Inflammatory macrophage (primary cell): ENCODE measurements around the gene PRDX5.

Source experiments
- DNase-seq, 2 donors: peaks; one replicate each; pipeline ENCODE4 v3.0.0-alpha.2; 2020 to 2022

The PRDX5 gene

DNA sequence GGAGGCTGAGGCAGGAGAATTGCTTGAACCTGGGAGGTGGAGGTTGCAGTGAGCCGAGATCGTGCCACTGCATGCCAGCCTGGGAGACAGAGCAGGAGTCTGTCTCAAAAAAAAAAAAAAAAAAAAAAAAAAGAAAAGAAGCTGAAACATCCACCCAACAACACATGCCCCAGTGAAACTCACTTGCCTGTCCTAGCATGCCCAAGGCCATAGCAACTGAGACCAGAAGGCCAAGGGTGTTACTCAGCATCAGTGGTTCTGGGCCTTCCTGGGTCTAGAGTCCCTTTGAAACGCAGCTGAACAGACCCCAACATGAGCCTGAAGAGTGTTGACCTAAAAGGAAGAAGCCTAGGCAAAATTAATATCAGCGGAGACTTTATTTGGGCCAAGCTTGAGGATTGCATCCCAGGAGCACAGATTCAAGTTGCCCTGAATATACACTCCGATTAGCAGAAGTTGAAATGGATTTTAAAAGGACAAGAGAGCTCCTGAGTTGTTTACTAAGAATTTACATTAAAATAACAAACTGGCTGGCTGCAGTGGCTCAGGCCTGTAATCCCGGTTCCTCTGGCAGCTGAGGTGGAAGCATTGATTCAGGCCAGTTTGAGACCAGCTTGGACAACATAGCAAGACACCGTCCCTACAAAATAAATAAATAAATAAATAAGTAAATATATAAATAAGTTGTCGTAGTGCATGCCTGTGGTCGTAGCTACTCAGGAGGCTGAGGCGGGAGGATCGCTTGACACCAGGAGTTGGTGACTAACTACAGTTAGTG lies 7.0 kb downstream of the PRDX5 start:
- no peak for DNase-seq

DNA sequence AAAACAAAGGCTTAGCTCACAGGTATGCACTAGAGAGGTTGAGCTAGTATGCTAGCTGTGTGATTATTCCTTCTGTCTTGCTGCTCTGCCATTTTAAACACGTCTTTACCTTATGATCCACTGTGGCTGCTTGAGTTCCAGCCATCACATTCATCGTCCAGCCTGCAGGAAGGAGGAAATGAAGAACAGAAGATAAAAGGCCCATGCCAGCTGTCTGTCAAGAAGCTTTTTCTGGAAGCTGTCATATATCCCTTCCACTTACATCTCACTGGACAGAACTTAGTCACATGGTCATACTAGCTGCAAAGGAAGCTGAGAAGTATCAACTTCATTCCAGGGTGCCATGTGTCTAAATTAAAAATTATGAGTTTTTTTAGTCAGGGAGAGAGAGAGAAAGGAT lies 9.5 kb downstream of the PRDX5 start:
- DNase-seq: no peak

DNA sequence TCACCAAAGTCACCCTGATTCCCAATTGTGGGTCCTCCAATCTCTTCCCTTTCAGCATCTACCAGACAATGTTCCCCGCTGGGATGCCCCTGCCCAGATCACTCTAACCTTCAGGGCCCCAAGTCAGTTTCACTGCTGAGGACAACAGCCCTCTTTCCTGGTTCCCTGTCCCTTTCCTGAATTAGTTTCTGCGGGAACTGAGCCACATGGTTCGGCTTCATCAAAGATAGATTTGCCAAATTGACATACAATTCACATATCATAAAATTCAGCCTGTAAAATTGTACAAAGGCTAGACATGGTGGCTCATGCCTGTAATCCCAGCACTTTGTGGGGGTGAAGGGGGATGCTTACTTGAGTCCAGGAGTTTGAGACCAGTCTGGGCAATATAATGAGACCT lies 10.1 kb downstream of the PRDX5 start:
- DNase-seq: no peak

DNA sequence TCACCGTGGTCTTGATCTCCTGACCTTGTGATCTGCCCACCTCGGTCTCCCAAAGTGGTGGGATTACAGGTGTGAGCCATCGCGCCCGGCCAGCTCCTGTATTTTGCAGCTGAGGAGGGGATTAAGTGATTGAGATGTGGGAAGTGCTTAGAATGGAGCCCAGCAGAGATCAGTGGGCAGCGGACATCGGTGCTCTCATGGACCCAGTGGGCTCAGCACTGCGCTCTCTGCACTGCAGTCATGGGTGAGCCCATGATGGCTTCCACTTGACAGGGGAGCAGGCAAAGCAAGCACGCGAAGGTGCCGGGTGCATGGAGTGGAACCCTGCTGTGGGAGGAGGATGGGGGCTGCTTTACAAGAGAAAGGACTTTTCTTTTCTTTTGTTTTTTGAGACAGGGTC lies 13.0 kb downstream of the PRDX5 start:
- DNase-seq: no peak

DNA sequence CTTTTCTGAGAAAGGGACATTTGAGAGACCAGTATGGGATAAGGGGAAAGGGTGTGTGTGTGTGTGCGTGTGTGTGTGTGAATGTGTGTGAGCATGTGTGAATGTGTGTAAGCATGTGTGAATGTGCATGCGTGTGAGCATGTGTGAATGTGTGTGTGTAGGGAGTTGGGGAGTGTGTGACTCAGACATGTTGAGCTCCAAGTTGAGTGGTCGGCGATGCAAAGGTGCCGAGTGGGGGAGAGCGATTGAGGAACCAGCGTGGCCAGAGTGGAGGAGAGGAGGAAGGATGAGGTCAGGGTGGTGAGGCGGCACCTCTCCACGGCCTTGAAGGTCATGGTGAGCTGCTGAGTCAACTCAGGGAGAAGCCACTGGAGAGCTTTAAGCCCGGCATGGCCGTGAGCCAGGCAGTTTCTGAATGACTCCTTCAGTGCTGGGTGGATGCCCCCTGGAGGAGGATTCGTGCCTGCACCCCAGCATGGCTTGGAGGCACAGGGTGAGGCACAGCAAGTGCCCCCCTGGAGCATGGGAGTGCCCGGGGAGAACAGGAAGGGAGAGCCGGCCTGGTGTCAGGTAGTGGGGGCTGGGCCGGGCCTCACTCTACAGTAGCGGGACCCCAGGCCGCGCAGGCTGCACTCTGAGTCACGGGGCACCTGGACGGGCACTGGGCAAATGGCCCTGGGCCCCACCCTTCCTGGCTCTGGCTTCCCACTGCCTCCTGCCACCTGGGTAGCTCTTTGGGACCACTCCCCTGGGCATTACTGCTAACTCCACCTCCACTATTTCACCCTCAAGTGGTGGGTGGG lies 13.8 kb downstream of the PRDX5 start:
- peak; percentile 90 to 93 for DNase-seq

DNA sequence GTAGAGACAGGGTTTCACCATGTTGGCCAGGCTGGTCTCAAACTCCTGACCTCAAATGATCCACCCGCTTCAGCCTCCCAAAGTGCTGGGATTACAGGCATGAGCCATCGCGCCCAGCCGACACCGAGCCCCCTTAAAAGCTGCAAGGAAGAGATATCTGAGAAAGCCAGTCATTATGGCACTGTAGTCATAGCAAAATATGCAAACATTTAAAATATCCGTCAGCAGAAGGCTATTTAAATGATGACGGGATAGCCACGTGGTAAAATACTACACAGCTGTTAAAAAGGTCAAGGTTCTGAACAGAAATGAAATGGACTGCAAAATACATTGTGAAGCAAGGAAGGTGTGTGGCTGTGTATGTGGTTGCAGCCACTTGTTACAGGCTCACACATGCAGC lies 15.6 kb downstream of the PRDX5 start:
- no peak for DNase-seq

DNA sequence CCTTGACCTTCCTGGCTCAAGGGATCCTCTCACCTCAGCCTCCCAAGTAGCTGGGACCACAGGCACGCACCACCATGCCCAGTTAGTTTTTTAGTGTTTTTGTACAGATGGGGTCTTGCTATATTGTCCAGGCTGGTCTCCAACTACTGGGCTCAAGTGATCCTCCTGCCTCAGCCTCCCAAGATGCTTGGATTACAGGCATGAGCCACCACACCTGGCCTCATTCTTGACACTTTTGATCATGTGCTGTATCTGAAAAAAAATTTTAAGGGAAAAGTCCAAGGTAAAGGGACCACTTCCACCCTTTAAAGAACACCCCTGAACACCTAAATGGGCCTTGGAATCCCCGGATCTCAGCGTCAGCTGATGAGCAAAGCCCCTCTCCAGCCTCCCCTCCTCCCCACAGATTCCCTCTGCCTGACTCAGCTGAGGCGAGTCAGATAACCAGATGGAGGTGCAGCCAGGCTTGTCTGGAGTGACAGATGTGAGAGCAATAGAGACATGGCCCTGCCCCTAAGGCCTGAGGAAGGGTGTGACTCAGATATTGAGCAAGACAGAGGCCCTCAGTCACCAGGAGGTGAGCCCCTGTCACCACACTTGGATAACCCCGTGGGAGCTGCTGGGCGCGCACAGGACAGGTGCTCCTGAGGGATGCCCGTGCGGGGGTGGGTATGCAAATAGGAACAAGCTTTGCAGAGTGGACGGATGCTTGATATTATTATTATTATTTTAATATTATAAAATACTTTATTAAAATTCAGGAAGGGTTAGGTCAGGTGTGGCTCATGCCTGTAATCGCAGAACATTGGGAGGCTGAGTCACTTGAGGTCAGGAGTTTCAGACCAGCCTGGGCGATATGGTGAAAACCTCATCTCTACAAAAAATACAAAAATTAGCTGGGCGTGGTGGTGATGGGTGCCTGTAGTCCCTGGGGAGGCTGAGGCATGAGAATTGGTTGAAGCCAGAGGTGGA lies 17.1 kb downstream of the PRDX5 start:
- DNase-seq: peak; percentile 68 to 80

DNA sequence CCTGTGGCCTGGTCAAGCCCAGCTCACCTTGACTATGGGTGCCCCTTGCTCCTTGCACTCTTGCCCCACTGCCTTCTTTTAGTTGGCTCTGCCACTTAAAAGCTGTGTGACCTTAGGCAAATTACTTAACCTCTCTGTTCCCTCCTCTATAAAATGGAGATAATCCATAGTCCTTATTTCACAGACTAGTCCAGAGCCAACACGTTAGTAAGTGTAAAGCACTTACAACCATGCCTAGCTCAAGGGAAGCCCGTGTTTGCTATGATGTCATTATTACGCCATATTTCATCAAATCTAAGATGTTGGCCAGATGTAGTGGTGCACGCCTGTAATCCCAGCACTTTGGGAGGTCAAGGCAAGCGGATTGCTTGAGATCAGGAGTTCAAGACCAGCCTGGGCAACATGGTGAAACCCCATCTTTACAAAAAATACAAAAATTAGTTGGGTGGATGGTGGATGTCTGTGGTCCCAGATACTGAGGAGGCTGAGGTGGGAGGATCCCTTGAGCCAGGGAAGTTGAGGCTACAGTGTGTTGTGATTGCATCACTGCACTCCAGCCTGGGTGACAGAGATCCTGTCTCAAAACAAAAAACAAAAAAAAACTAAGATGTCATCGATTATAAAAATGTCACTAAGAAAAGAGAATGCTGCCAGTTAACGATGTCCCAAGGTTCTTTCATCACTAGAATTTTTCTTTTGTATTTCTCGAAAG lies 19.8 kb downstream of the PRDX5 start:
- no peak for DNase-seq

DNA sequence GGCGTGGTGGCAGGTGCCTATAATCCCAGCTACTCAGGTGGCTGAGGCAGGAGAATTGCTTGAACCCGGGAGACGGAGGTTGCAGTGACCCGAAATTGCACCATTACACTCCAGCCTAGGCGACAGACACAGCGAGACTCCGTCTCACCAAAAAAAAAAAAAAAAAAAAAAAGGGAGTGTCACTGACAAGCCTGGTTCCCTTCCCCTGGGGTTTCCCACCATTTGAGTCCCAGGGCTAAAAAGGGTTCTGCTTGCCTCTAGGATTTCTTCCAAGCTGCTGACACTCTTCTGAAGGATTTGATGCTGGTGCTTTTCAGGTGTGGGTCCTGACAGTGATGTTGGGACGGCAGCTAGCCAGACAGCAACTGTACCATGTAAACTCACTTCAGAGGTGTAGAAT lies 20.8 kb downstream of the PRDX5 start:
- no peak for DNase-seq

DNA sequence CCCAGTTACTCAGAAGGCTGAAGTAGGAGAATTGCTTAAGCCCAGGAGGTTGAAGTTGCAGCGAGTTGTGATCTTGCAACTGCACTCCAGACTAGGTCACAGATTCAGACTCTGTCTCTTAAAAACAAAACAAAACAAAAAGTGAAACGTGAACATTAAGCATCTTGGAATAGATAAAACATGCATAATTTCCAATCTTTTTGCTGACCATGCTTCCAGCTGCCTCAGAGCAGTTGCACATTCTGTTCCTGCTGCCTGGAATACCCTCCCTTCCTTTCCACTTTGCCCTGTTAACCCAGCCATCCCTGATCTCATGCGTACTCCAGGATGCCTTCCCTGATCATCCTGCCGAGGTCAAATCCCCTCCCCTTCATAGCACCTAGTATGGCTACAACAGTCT lies 21.4 kb downstream of the PRDX5 start:
- DNase-seq: no peak

DNA sequence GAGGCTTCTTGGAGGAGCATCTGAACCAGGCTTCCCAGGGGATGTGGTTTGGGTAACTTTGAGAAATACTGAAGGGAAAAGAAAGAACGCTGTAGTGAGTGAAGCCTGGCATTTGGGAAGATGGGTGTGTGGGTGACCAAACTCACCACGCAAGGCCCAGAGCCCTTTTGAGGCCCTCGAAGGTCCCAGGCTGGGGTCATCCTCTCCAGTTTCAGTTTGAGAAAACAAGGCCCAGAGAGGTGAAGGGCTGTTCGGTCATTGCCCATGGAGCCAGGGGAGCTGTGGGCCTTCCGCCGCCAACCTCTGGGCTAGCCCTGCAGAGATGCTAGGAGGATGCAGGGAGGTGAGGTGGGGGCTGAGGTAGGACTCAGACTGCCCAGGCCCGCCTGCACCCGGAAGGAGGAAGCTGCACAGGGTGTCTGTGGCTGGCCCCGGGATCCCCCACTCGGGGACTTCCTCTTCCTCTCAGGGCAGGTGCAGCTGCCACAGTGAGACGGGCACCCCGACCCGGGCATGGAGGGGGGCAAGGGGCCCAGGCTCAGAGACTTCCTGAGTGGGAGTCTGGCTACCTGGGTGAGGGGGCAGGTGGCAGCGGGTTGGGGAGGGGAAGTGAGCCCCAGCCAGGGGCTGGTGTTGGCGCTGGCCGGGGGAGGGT lies 22.0 kb downstream of the PRDX5 start, which contains the start of gene CCDC88B:
Gene CCDC88B, plus strand, starts transcription at position 451 of the 655 bp plus-strand sequence. Its CDS starts 63 bp downstream, at position 514.
- DNase-seq: peak; percentile 59 to 73

DNA sequence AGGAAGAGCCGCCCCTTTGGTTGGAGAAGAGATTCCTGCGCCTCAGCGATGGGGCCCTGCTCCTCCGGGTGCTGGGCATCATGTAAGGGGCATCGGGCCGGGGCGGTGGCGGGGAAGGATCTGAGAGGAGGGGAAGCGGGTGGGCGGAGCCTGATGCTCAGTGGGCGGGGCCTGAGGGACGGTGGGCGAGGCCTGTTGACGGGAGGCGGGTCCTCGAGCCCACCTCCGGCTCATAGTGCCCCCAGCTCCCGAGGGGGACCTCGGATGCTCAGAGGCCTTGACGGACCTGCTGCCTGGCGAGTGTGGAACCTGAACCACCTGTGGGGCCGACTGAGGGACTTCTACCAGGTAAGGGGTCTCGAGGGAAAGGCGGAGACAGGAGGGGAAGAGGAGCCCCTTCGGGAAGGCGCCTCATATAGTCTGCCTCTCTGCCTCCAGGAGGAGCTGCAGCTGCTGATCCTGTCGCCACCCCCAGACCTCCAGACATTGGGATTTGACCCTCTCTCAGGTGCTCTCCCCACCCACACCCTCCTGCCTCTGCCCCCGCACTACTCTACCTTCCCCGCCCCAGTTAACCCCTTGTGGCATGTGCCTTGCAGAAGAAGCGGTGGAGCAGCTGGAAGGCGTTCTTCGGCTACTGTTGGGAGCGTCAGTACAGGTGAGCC lies 22.9 kb downstream of the PRDX5 start:
- peak; percentile 47 to 52 for DNase-seq

DNA sequence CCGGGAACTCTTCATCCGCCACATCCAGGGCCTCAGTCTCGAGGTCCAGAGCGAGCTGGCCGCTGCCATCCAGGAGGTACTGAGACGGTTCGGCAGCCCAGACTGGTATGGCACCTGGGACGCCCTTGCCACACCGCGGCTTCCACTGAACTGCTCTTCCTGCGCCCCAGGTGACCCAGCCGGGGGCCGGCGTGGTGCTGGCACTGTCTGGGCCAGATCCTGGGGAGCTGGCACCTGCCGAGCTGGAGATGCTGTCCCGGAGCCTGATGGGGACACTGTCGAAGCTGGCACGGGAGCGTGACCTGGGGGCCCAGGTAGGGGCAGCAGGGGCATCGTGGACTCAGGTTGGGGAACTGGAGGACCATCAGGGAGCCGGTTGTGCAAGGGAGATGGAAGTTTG lies 23.5 kb downstream of the PRDX5 start:
- DNase-seq: no peak

DNA sequence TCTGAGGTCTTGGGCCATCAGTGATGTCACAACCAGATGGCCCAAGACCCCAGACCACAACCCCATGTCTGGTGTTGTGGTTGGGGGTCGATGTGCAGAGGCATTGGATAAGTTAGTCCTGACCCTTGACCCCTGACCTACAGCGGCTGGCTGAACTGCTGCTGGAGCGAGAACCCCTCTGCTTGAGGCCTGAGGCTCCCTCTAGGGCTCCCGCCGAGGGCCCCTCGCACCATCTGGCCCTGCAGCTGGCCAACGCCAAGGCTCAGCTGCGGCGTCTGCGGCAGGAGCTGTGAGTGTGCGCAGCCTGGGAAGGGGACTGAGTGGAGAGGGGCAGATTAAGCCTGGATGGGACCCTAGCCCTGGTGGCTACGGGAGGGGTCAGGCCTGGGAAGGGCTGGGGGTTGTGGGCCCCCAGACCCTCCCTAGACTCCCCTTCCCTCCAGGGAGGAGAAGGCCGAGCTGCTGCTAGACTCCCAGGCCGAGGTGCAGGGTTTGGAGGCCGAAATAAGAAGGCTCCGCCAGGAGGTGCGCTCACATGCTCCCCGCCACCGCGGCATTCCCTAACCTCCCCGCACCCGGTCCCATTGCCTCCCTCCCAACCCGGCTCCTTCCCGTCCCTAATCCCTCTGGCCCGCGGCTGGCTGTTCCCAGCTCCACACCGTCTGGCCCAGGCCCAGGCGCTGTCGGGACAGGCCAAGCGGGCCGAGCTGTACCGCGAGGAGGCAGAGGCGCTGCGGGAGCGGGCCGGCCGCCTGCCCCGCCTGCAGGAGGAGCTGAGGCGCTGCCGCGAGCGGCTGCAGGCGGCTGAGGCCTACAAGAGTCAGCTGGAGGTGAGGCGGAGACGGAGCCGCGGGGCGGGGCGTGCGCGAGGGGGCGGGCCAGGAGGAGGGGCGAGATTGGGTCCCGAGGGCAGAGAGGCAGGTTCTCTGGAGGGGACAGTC lies 24.2 kb downstream of the PRDX5 start:
- DNase-seq: peak; percentile 89 to 91

DNA sequence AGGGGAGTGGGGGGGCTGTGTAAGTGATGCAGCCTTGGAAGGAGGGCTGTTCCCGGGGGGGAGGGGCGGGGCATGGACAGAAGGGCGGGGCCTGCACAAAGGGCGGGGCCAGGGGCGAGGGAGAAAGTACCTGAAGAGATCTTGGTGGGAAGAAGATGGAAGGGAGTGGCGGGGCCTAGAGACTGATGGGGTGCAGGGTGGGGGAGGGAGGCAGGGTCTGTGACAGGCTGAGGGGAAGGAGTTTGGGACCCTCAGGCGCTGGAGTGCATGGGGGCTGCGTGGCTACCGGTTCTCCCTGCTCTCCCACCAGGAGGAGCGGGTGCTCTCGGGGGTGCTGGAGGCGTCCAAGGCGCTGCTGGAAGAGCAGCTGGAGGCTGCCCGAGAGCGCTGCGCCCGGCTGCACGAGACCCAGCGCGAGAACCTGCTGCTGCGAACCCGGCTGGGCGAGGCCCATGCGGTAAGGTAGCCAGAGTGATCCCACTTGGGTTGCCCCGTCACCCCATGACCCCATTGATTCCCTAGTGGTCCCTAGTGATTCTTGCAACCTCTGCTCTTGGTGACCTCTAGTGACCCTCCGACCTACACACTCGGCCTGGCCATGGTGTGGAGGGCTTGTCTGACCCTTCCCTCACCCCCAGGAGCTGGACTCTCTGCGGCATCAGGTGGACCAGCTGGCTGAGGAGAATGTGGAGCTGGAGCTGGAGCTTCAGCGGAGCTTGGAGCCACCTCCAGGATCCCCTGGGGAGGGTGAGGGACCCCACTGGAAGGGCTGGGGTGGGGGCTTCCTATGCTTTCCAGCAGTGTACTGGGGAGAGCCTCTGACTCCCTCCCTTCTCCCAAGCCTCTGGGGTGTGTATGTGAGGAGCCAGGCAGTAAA lies 25.2 kb downstream of the PRDX5 start:
- DNase-seq: no peak

DNA sequence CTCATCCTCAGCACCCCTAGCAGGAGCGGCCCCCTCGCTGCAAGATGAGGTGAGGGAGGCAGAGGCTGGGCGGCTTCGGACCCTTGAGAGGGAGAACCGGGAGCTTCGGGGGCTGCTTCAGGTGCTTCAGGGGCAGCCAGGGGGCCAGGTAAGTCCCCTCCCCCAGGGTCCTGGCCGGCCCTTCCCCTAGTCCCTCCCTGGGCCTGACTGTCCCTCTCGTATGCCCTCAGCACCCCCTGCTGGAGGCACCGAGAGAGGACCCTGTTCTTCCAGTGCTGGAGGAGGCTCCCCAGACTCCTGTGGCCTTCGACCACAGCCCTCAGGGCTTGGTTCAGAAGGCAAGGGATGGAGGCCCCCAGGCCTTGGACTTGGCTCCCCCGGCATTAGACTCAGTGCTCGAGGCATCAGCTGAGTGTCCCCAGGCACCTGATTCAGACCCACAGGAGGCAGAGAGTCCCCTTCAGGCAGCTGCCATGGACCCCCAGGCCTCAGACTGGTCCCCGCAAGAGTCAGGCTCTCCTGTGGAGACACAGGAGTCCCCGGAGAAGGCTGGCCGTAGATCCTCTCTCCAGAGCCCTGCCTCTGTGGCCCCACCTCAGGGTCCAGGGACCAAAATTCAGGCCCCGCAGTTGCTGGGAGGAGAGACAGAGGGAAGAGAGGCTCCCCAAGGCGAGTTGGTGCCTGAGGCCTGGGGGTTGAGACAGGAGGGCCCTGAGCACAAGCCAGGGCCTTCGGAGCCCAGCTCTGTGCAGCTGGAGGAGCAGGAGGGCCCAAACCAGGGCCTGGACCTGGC lies 26.0 kb downstream of the PRDX5 start:
- peak in 1 of 2 donors; percentile 13 for DNase-seq

DNA sequence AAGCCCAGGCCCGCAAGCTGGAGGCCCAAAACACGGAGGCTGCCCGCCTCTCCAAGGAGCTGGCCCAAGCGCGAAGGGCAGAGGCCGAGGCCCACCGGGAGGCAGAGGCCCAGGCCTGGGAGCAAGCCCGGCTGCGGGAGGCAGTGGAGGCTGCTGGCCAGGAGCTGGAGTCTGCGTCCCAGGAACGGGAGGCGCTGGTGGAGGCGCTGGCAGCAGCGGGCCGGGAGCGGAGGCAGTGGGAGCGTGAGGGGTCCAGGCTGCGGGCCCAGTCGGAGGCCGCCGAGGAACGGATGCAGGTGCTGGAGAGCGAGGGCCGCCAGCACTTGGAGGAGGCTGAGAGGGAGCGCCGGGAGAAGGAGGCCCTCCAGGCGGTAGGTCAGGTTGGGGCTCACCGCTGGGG lies 26.9 kb downstream of the PRDX5 start:
- DNase-seq: no peak
